Body of pancreas (tissue), 4 donors: Measurements from ENCODE around the gene ARHGEF7.

Experiments used
- POLR2A ChIP-seq, 3 donors: fragments of 450-650 bp; IDR thresholded peaks; one replicate each; pipeline ENCODE4 v1.6.1; 2016; ENCODE audit warnings: antibody characterized with exemption in 3 of 3, mild to moderate bottlenecking in 2 of 3
- TF ChIP-seq, protein P1 (sequence below), 7 experiments: fragments of 450-650 bp in 4 of 7; fragments of 200-600 bp in 3 of 7; sonication (generic) in 3 of 7; IDR thresholded peaks; one replicate each; pipeline ENCODE4 v1.5.1; 2016 to 2019; ENCODE audit warnings: antibody characterized with exemption in 7 of 7

DNA sequence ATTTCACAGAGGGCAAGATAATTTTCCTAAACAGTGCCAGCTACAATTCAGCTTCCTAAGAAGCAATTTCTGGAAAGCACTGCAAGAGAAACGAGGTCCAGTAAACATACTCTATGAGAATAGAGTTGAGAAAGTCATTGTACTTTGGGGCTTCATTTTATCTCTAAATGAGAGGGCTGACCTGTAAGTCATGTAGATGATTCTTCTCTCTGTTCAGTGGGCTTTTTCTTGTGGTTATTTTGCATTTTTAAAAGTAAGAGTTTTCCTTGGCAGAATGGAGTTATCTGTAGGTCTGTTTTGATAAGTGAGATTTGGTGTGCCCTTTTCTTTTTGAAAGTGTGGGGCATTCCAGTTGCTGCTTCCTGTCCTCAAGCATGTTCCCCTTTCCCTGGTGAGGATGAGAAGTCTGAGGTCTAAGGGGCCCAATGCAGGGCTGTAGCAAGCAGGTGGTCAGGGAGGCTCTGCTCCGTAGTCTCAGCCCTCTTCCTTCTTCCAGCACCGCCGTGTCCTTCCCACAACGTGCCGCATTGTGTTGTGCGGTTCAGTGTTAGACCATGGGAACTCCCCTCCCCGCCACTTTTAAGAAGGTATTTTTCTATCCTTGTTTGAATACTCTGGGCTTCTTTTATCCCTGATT, 86.3 kb downstream of the ARHGEF7 start:
- TF ChIP-seq, protein P1, sequence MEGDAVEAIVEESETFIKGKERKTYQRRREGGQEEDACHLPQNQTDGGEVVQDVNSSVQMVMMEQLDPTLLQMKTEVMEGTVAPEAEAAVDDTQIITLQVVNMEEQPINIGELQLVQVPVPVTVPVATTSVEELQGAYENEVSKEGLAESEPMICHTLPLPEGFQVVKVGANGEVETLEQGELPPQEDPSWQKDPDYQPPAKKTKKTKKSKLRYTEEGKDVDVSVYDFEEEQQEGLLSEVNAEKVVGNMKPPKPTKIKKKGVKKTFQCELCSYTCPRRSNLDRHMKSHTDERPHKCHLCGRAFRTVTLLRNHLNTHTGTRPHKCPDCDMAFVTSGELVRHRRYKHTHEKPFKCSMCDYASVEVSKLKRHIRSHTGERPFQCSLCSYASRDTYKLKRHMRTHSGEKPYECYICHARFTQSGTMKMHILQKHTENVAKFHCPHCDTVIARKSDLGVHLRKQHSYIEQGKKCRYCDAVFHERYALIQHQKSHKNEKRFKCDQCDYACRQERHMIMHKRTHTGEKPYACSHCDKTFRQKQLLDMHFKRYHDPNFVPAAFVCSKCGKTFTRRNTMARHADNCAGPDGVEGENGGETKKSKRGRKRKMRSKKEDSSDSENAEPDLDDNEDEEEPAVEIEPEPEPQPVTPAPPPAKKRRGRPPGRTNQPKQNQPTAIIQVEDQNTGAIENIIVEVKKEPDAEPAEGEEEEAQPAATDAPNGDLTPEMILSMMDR (IDR thresholded peaks at IDR 0.05) = no peak
- TF ChIP-seq POLR2A (IDR thresholded peaks at IDR 0.05) = no peak
